Panc1 (cell line): ENCODE results near the gene PDE3A.

Experiments
- POLR2AphosphoS5 ChIP-seq: IDR thresholded peaks from 2 replicates; pipeline ENCODE4 v1.6.1; 2012; ENCODE audit warnings: mild to moderate bottlenecking, low read depth, low read length, moderate library complexity
- SIN3A ChIP-seq: IDR thresholded peaks from 2 replicates; pipeline ENCODE4 v1.6.1; 2012; ENCODE audit warnings: low read depth, mild to moderate bottlenecking, low read length, moderate library complexity, borderline replicate concordance; ENCODE audit not compliant: insufficient read depth
- TCF7L2 ChIP-seq: IDR thresholded peaks from 2 replicates; pipeline ENCODE4 v1.6.1; 2011; ENCODE audit warnings: mild to moderate bottlenecking, low read depth, low read length, inconsistent platforms
- TF ChIP-seq, protein P1 (sequence below): fragments of 450-650 bp; IDR thresholded peaks from 2 replicates; pipeline ENCODE4 v1.5.1; 2017; ENCODE audit warnings: mild to moderate bottlenecking
- TF ChIP-seq, protein P2 (sequence below), 2 experiments: IDR thresholded peaks; 2 replicates each; pipeline ENCODE4 v1.6.1; 2011 to 2012; ENCODE audit warnings: low read depth in 2 of 2, control low read depth in 1 of 2, low read length in 1 of 2, mild to moderate bottlenecking in 1 of 2, moderate library complexity in 1 of 2; ENCODE audit not compliant: insufficient read depth in 1 of 2

DNA sequence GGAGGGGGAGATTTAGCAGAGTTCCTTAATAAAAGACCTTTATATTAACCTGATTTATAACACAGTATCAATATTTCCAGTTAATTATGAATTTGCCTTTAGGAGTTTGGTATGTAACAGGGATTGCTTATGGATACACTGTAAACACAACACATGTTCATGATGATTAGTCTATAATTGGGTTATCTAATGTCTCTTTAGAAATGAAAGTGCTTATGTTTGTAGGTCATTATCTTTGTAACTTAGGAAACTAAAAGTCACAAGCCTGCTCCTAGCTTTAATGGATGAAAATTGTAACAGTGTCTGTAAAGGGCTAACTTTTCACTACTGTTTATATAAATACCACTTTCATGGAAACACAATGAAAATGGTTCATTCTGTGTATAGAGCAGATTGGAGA lies 9.4 kb downstream of the PDE3A start:
- TF ChIP-seq, protein P1, sequence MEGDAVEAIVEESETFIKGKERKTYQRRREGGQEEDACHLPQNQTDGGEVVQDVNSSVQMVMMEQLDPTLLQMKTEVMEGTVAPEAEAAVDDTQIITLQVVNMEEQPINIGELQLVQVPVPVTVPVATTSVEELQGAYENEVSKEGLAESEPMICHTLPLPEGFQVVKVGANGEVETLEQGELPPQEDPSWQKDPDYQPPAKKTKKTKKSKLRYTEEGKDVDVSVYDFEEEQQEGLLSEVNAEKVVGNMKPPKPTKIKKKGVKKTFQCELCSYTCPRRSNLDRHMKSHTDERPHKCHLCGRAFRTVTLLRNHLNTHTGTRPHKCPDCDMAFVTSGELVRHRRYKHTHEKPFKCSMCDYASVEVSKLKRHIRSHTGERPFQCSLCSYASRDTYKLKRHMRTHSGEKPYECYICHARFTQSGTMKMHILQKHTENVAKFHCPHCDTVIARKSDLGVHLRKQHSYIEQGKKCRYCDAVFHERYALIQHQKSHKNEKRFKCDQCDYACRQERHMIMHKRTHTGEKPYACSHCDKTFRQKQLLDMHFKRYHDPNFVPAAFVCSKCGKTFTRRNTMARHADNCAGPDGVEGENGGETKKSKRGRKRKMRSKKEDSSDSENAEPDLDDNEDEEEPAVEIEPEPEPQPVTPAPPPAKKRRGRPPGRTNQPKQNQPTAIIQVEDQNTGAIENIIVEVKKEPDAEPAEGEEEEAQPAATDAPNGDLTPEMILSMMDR: no peak
- TF ChIP-seq POLR2AphosphoS5 (no peak), SIN3A (no peak), TCF7L2 (no peak)
- TF ChIP-seq, protein P2, sequence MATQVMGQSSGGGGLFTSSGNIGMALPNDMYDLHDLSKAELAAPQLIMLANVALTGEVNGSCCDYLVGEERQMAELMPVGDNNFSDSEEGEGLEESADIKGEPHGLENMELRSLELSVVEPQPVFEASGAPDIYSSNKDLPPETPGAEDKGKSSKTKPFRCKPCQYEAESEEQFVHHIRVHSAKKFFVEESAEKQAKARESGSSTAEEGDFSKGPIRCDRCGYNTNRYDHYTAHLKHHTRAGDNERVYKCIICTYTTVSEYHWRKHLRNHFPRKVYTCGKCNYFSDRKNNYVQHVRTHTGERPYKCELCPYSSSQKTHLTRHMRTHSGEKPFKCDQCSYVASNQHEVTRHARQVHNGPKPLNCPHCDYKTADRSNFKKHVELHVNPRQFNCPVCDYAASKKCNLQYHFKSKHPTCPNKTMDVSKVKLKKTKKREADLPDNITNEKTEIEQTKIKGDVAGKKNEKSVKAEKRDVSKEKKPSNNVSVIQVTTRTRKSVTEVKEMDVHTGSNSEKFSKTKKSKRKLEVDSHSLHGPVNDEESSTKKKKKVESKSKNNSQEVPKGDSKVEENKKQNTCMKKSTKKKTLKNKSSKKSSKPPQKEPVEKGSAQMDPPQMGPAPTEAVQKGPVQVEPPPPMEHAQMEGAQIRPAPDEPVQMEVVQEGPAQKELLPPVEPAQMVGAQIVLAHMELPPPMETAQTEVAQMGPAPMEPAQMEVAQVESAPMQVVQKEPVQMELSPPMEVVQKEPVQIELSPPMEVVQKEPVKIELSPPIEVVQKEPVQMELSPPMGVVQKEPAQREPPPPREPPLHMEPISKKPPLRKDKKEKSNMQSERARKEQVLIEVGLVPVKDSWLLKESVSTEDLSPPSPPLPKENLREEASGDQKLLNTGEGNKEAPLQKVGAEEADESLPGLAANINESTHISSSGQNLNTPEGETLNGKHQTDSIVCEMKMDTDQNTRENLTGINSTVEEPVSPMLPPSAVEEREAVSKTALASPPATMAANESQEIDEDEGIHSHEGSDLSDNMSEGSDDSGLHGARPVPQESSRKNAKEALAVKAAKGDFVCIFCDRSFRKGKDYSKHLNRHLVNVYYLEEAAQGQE (IDR thresholded peaks at IDR 0.05; ENCODE audit: insufficient read depth in 1 of 2, low read depth in 2 of 2, low read length in 1 of 2): no peak
